Thyroid gland (tissue), 4 donors: ENCODE measurements around the gene MAVS.

ENCODE experiments used
- POLR2A ChIP-seq, 2 donors: fragments of 450-650 bp; IDR thresholded peaks; one replicate each; pipeline ENCODE4 v1.6.1; 2017; ENCODE audit warnings: antibody characterized with exemption in 2 of 2, mild to moderate bottlenecking in 2 of 2, moderate library complexity in 1 of 2
- TF ChIP-seq, protein P1 (sequence below), 6 experiments: fragments of 200-600 bp in 3 of 6; fragments of 450-650 bp in 3 of 6; sonication (generic) in 3 of 6; IDR thresholded peaks; one replicate each; pipeline ENCODE4 v1.5.1; 2016 to 2019; ENCODE audit warnings: antibody characterized with exemption in 6 of 6, mild to moderate bottlenecking in 2 of 6, inconsistent platforms in 1 of 6, moderate library complexity in 1 of 6

DNA sequence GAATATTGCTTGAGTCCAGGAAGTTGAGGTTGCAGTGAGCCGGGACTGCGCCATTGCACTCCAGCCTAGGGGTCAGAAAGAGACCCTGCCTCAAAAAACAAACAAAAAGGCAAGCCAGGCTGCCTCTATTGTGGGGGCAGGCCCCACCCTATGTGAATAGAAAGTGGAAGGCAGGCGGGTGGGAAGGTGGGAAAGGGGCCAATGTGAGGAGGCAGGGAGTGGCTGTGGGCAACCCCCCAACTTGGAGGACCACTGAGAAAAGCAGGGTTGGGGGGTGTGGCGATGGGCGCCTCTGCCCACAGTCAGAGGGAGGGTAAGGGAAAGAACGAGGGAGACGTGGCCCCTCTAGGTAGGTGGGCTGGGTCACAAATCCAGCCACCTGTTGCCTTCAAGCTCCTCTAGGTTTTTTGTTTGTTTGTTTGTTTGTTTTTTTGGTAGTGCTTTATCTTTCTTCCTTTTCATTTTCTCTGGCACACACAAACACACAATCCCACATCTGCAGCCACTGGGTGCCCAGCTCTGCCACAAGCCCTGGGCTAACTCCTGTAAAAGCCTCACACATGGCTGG lies 31.6 kb upstream of the MAVS start:
- TF ChIP-seq, protein P1, sequence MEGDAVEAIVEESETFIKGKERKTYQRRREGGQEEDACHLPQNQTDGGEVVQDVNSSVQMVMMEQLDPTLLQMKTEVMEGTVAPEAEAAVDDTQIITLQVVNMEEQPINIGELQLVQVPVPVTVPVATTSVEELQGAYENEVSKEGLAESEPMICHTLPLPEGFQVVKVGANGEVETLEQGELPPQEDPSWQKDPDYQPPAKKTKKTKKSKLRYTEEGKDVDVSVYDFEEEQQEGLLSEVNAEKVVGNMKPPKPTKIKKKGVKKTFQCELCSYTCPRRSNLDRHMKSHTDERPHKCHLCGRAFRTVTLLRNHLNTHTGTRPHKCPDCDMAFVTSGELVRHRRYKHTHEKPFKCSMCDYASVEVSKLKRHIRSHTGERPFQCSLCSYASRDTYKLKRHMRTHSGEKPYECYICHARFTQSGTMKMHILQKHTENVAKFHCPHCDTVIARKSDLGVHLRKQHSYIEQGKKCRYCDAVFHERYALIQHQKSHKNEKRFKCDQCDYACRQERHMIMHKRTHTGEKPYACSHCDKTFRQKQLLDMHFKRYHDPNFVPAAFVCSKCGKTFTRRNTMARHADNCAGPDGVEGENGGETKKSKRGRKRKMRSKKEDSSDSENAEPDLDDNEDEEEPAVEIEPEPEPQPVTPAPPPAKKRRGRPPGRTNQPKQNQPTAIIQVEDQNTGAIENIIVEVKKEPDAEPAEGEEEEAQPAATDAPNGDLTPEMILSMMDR (IDR thresholded peaks at IDR 0.05), result no peak
- no peak for TF ChIP-seq POLR2A (IDR thresholded peaks at IDR 0.05)
